ENCODE data around the gene B4GALT2. TPM values are rescaled to one million over a fixed set of nuclear protein-coding genes. Genes with fewer than 3 reads are reported as not detected.
A peak's percentile ranks its signal among the peaks of the same experiment; 100 is the strongest.

The B4GALT2 gene
- 10 to 100 TPM; 62.7 to 72.7 TPM for total RNA-seq
- polyA plus RNA-seq (2013, experiment 1 of 2), result 89.1 TPM
- 82.9 TPM for polyA plus RNA-seq (2013, experiment 2 of 2)
- long read RNA-seq, experiment 1, transcript B4GALT2-203 (7 exons, 2,203 nt), result major isoform, 27 of 53 reads
- long read RNA-seq, experiment 1, partial matches to known transcripts, result 21 of 53 reads
- long read RNA-seq, experiment 1, other reads (novel, unspliced or antisense), result 4 of 53 reads
- long read RNA-seq, experiment 2, transcript B4GALT2-203 (7 exons, 2,203 nt), result major isoform, 214 of 307 reads
- long read RNA-seq, experiment 2, partial matches to known transcripts, result 14 of 307 reads
- long read RNA-seq, experiment 2, other reads (novel, unspliced or antisense), result 75 of 307 reads
- long read RNA-seq, experiment 3, partial matches to known transcripts, result 20 of 35 reads
- long read RNA-seq, experiment 3, other reads (novel, unspliced or antisense), result 10 of 35 reads
- long read RNA-seq, experiment 4, partial matches to known transcripts, result 34 of 34 reads
- long read RNA-seq, experiment 4, other reads (novel, unspliced or antisense), result 0 of 34 reads

GRCh38 chr1:43978551-43979260, at the start of gene B4GALT2:
Gene B4GALT2, plus strand, starts transcription at chr1:43979210. Its CDS starts 1,951 bp downstream, at chr1:43981161.
- H3K27me3 ChIP-seq (ENCODE audit: control insufficient read depth, insufficient read depth, low read length, poor library complexity, severe bottlenecking), result no peaks in the 10 kb centered on the region
- peak within 1 kb of the TSS; percentile 46 for H3K27ac ChIP-seq (ENCODE audit: low read depth, low read length)
- H3K9ac ChIP-seq (ENCODE audit: extremely low read depth, low read length, poor library complexity, severe bottlenecking), result peak within 1 kb of the TSS; percentile 63
- H3K27ac Mint-ChIP-seq, result peak within 1 kb of the TSS; percentile 86
- peaks cover 28% of the 10 kb centered on the region for H3K4me1 Mint-ChIP-seq
- peak within 1 kb of the TSS; percentile 85 for H3K4me3 Mint-ChIP-seq
- no peaks in the 10 kb centered on the region for H3K9me3 Mint-ChIP-seq
- peak within 1 kb of the TSS; percentile 86 for H3K4me3 ChIP-seq (ENCODE audit: low read length)
- 4 to 16% methylated on average over 14 to 54 of the region's 54 CpGs for WGBS, 2 experiments (ENCODE audit: insufficient coverage in 1 of 2, insufficient read length in 1 of 2)
- peaks cover 31% of the 10 kb centered on the region for H3K36me3 Mint-ChIP-seq (ENCODE audit: low read depth)
- H3K4me1 ChIP-seq (ENCODE audit: control insufficient read depth, insufficient read depth, low read length), result peaks cover 7% of the 10 kb centered on the region
- H3K27me3 Mint-ChIP-seq (ENCODE audit: insufficient read depth), result no peaks in the 10 kb centered on the region
- TF ChIP-seq CTCF (conservative IDR thresholded peaks at IDR 0.05), result no peak
- H3K9me3 ChIP-seq (ENCODE audit: control insufficient read depth, low read length), result no peaks in the 10 kb centered on the region
- peak; percentile 80 for DNase-seq
- peaks cover 20% of the 10 kb centered on the region for H3K36me3 ChIP-seq (ENCODE audit: control insufficient read depth, insufficient read depth, low read length)

- Mint-ChIP-seq H3K4me1 (peaks cover 12% of the 10 kb centered on the region), H3K9me3 (no peaks in the 10 kb centered on the region), H3K4me3 (no peak overlapping the region), H3K36me3 (ENCODE audit: low read depth) (peaks cover 10% of the 10 kb centered on the region), H3K27ac (no peak overlapping the region), H3K27me3 (ENCODE audit: insufficient read depth) (peaks cover 23% of the 10 kb centered on the region)
- H3K36me3 ChIP-seq (ENCODE audit: control insufficient read depth, insufficient read depth, low read length), result no peaks in the 10 kb centered on the region
- no peaks in the 10 kb centered on the region for H3K4me1 ChIP-seq (ENCODE audit: control insufficient read depth, insufficient read depth, low read length)
- peak; percentile 84 for DNase-seq
- peak; percentile 84 for TF ChIP-seq CTCF (conservative IDR thresholded peaks at IDR 0.05)
- no peak overlapping the region for H3K27ac ChIP-seq (ENCODE audit: low read depth, low read length)
- peaks cover 27% of the 10 kb centered on the region for H3K27me3 ChIP-seq (ENCODE audit: control insufficient read depth, insufficient read depth, low read length, poor library complexity, severe bottlenecking)
- no peak overlapping the region for H3K4me3 ChIP-seq (ENCODE audit: low read length)
- no peaks in the 10 kb centered on the region for H3K9me3 ChIP-seq (ENCODE audit: control insufficient read depth, low read length)
- no peak overlapping the region for H3K9ac ChIP-seq (ENCODE audit: extremely low read depth, low read length, poor library complexity, severe bottlenecking)
- 90 to 93% methylated on average over 10 of the region's 10 CpGs for WGBS, 2 experiments (ENCODE audit: insufficient coverage in 1 of 2, insufficient read length in 1 of 2)
These were observed 48.7 kb upstream of the B4GALT2 start for GRCh38 chr1:43930168-43930948.

- no peak for TF ChIP-seq CTCF (conservative IDR thresholded peaks at IDR 0.05)
- H3K4me3 ChIP-seq (ENCODE audit: low read length), result no peak overlapping the region
- H3K27ac ChIP-seq (ENCODE audit: low read depth, low read length), result no peak overlapping the region
- Mint-ChIP-seq H3K9me3 (no peaks in the 10 kb centered on the region), H3K27me3 (ENCODE audit: insufficient read depth) (peaks cover 23% of the 10 kb centered on the region), H3K4me1 (peaks cover 16% of the 10 kb centered on the region), H3K36me3 (ENCODE audit: low read depth) (peaks cover 6% of the 10 kb centered on the region), H3K27ac (no peak overlapping the region), H3K4me3 (no peak overlapping the region)
- WGBS, 2 experiments (ENCODE audit: insufficient coverage in 1 of 2, insufficient read length in 1 of 2), result 84 to 93% methylated on average over 4 of the region's 4 CpGs
- peaks cover 27% of the 10 kb centered on the region for H3K27me3 ChIP-seq (ENCODE audit: control insufficient read depth, insufficient read depth, low read length, poor library complexity, severe bottlenecking)
- H3K4me1 ChIP-seq (ENCODE audit: control insufficient read depth, insufficient read depth, low read length), result no peaks in the 10 kb centered on the region
- H3K36me3 ChIP-seq (ENCODE audit: control insufficient read depth, insufficient read depth, low read length), result no peaks in the 10 kb centered on the region
- DNase-seq, result no peak
- no peak overlapping the region for H3K9ac ChIP-seq (ENCODE audit: extremely low read depth, low read length, poor library complexity, severe bottlenecking)
- H3K9me3 ChIP-seq (ENCODE audit: control insufficient read depth, low read length), result no peaks in the 10 kb centered on the region
These were observed 48.1 kb upstream of the B4GALT2 start for GRCh38 chr1:43930949-43931275.

Data from endodermal cell (in vitro differentiated cells).